OCI-LY3 (cell line): ENCODE measurements around the gene DUSP10.

Experiments used
- H2AFZ ChIP-seq: fragments of 200-600, 300-600 bp; shearing (Covaris generic); 2 replicates; pipeline ENCODE4 v1.6.0; 2014; ENCODE audit warnings: antibody characterized with exemption, low read depth, low read length
- H3K27ac ChIP-seq: fragments of 200-600, 300-600 bp; sonication (generic); 2 replicates; pipeline ENCODE4 v1.5.1; 2014; ENCODE audit warnings: mild to moderate bottlenecking, low read length, moderate library complexity, mixed read lengths
- H3K27me3 ChIP-seq: fragments of 200-600, 300-600 bp; sonication (generic); 2 replicates; pipeline ENCODE4 v1.6.1; 2014; ENCODE audit warnings: low read depth, low read length, mixed read lengths
- H3K36me3 ChIP-seq: fragments of 200-600, 300-600 bp; sonication (generic); replicated peaks from 2 replicates; pipeline ENCODE3; 2014; ENCODE audit warnings: low read depth, low read length, mixed read lengths
- H3K4me1 ChIP-seq: fragments of 300-600, 200-600 bp; sonication (generic); 2 replicates; pipeline ENCODE4 v1.6.1; 2014; ENCODE audit warnings: low read length, mixed read lengths
- H3K4me2 ChIP-seq: fragments of 200-600, 300-600 bp; sonication (generic); 2 replicates; pipeline ENCODE4 v1.6.1; 2014; ENCODE audit warnings: low read length, mixed read lengths
- H3K4me3 ChIP-seq: fragments of 300-600, 200-600 bp; sonication (generic); 2 replicates; pipeline ENCODE4 v1.5.1; 2014; ENCODE audit warnings: antibody characterized with exemption, mild to moderate bottlenecking, low read length, moderate library complexity
- H3K79me2 ChIP-seq: fragments of 300-600, 200-600 bp; shearing (Covaris generic); 2 replicates; pipeline ENCODE4 v1.6.1; 2014; ENCODE audit warnings: mild to moderate bottlenecking, low read length, mixed read lengths
- H3K9ac ChIP-seq: fragments of 300-600, 200-600 bp; shearing (Covaris generic); 2 replicates; pipeline ENCODE4 v1.6.0; 2014; ENCODE audit warnings: mild to moderate bottlenecking, low read length, moderate library complexity
- H3K9me3 ChIP-seq: fragments of 200-600, 300-600 bp; shearing (Covaris generic); 2 replicates; pipeline ENCODE4 v1.6.1; 2014; ENCODE audit warnings: low read length, mixed read lengths; ENCODE audit not compliant: insufficient read depth
- H4K20me1 ChIP-seq: fragments of 200-600, 300-600 bp; sonication (generic); 2 replicates; pipeline ENCODE4 v1.6.1; 2016; ENCODE audit warnings: low read length, mixed read lengths; ENCODE audit not compliant: insufficient read depth
- CTCF ChIP-seq: fragments of 200-600, 300-600 bp; sonication (generic); IDR thresholded peaks from 2 replicates; pipeline ENCODE4 v1.5.1; 2014; ENCODE audit warnings: antibody characterized with exemption, low read length, low read depth
- EZH2phosphoT487 ChIP-seq: fragments of 200-600 bp; shearing (Covaris generic); IDR thresholded peaks from 2 replicates; pipeline ENCODE4 v1.6.1; 2018; ENCODE audit warnings: antibody characterized with exemption, mixed run types, low read depth

Gene DUSP10

GRCh38 chr1:221774054-221774842, 32.4 kb upstream of the DUSP10 start:
- Histone ChIP-seq H4K20me1 (no peaks in the 10 kb centered on the region), H3K4me3 (no peak overlapping the region), H3K4me1 (peaks cover 56% of the 10 kb centered on the region), H3K79me2 (no peaks in the 10 kb centered on the region), H3K27me3 (no peaks in the 10 kb centered on the region), H3K27ac (no peak overlapping the region), H2AFZ (0 out of 2 replicates have a peak overlapping the region, but pooled peaks have one; percentile 3), H3K4me2 (peak overlapping the region; percentile 91; the same call in 1 of the 2 replicates), H3K36me3 (no peaks in the 10 kb centered on the region), H3K9me3 (no peaks in the 10 kb centered on the region), H3K9ac (peak overlapping the region; percentile 20; the same call in 1 of the 2 replicates)
- TF ChIP-seq CTCF (no peak), EZH2phosphoT487 (no peak)

GRCh38 chr1:221773383-221773782, 31.5 kb upstream of the DUSP10 start:
- H3K36me3 ChIP-seq: no peaks in the 10 kb centered on the region
- no peaks in the 10 kb centered on the region for H3K79me2 ChIP-seq
- TF ChIP-seq CTCF (no peak), EZH2phosphoT487 (no peak)
- H3K27me3 ChIP-seq: no peaks in the 10 kb centered on the region
- H3K4me3 ChIP-seq: no peak overlapping the region
- H3K9ac ChIP-seq: no peak overlapping the region
- no peak overlapping the region for H2AFZ ChIP-seq
- no peaks in the 10 kb centered on the region for H4K20me1 ChIP-seq
- H3K4me1 ChIP-seq: peaks cover 47% of the 10 kb centered on the region
- no peak overlapping the region for H3K4me2 ChIP-seq
- no peaks in the 10 kb centered on the region for H3K9me3 ChIP-seq
- H3K27ac ChIP-seq: no peak overlapping the region

- no peak for TF ChIP-seq EZH2phosphoT487
- no peak for TF ChIP-seq CTCF
- Histone ChIP-seq H4K20me1 (no peaks in the 10 kb centered on the region), H3K27me3 (no peaks in the 10 kb centered on the region), H2AFZ (no peak overlapping the region), H3K4me2 (no peak overlapping the region), H3K27ac (no peak overlapping the region), H3K79me2 (no peaks in the 10 kb centered on the region), H3K4me3 (no peak overlapping the region), H3K9me3 (no peaks in the 10 kb centered on the region), H3K4me1 (peaks cover 37% of the 10 kb centered on the region), H3K36me3 (no peaks in the 10 kb centered on the region), H3K9ac (no peak overlapping the region)
Measured at GRCh38 chr1:221772117-221772516, 30.2 kb upstream of the DUSP10 start.

- Histone ChIP-seq H3K4me2 (no peak overlapping the region), H3K79me2 (no peaks in the 10 kb centered on the region), H4K20me1 (no peaks in the 10 kb centered on the region), H3K4me3 (no peak overlapping the region), H3K36me3 (no peaks in the 10 kb centered on the region), H3K9ac (no peak overlapping the region), H3K27ac (no peak overlapping the region), H2AFZ (no peak overlapping the region), H3K9me3 (no peaks in the 10 kb centered on the region), H3K4me1 (peaks cover 1% of the 10 kb centered on the region; the same call in 1 of the 2 replicates), H3K27me3 (no peaks in the 10 kb centered on the region)
- no peak for TF ChIP-seq EZH2phosphoT487
- no peak for TF ChIP-seq CTCF
Measured at GRCh38 chr1:221768444-221769066, 26.7 kb upstream of the DUSP10 start.
